Liver (tissue), 9 donors: ENCODE results near the gene CLEC20A. TPM values are rescaled to one million over a fixed set of nuclear protein-coding genes. Genes with fewer than 3 reads are reported as not detected.

Source experiments
- DNase-seq: peaks from one replicate; pipeline ENCODE4 v3.0.0-alpha.2; 2017; ENCODE audit warnings: low spot score
- H3K27ac ChIP-seq, 2 donors: one replicate each; pipeline ENCODE4 v1.7.0; 2013; ENCODE audit warnings: inconsistent platforms in 2 of 2, low read length in 2 of 2, control low read depth in 1 of 2, low read depth in 1 of 2, mild to moderate bottlenecking in 1 of 2
- H3K27me3 ChIP-seq, 4 donors: one replicate each; pipeline versions ENCODE4 v1.6.1 to v1.7.0; 2013; ENCODE audit warnings: low read length in 3 of 4, inconsistent platforms in 1 of 4, mild to moderate bottlenecking in 1 of 4, moderate library complexity in 1 of 4; ENCODE audit not compliant: control insufficient read depth in 4 of 4, insufficient read depth in 4 of 4
- H3K36me3 ChIP-seq, 4 donors: one replicate each; pipeline versions ENCODE4 v1.6.1 to v1.7.0; 2013; ENCODE audit warnings: low read length in 3 of 4, mild to moderate bottlenecking in 3 of 4, low read depth in 1 of 4, moderate library complexity in 1 of 4; ENCODE audit not compliant: control insufficient read depth in 4 of 4, insufficient read depth in 3 of 4
- H3K4me1 ChIP-seq, 4 donors: one replicate each; pipeline versions ENCODE4 v1.6.1 to v1.7.0; 2013; ENCODE audit warnings: low read length in 3 of 4, mild to moderate bottlenecking in 3 of 4, moderate library complexity in 1 of 4; ENCODE audit not compliant: control insufficient read depth in 4 of 4, insufficient read depth in 4 of 4
- H3K4me3 ChIP-seq, 3 donors: one replicate each; pipeline versions ENCODE4 v1.6.1 to v1.7.0; 2013; ENCODE audit warnings: low read length in 3 of 3, control low read depth in 1 of 3, low read depth in 1 of 3, mild to moderate bottlenecking in 1 of 3
- H3K9ac ChIP-seq, 2 donors: one replicate each; pipeline ENCODE4 v1.7.0; 2013; ENCODE audit warnings: low read length in 2 of 2, mild to moderate bottlenecking in 2 of 2, moderate library complexity in 2 of 2, control low read depth in 1 of 2, low read depth in 1 of 2
- H3K9me3 ChIP-seq, 4 donors: one replicate each; pipeline versions ENCODE4 v1.6.1 to v1.7.0; 2013; ENCODE audit warnings: low read length in 3 of 4; ENCODE audit not compliant: control insufficient read depth in 4 of 4
- EGR1 ChIP-seq, 2 donors: IDR thresholded peaks; 2 replicates each; pipeline ENCODE4 v1.6.1; 2016 to 2018; ENCODE audit warnings: antibody characterized with exemption in 2 of 2, low read depth in 2 of 2
- FOXA1 ChIP-seq: IDR thresholded peaks from 2 replicates; pipeline ENCODE4 v1.6.1; 2016; ENCODE audit warnings: antibody characterized with exemption
- GABPA ChIP-seq, 2 donors: IDR thresholded peaks in 1 of 2; conservative IDR thresholded peaks in 1 of 2; 2 replicates each; pipeline ENCODE4 v1.6.1; 2016; ENCODE audit warnings: antibody characterized with exemption in 2 of 2, mild to moderate bottlenecking in 1 of 2, moderate library complexity in 1 of 2
- HNF4A ChIP-seq, 2 donors: conservative IDR thresholded peaks; 2 replicates each; pipeline ENCODE4 v1.6.1; 2016; ENCODE audit warnings: antibody characterized with exemption in 2 of 2, mild to moderate bottlenecking in 2 of 2
- JUND ChIP-seq, 2 donors: IDR thresholded peaks; 2 replicates each; pipeline ENCODE4 v1.6.1; 2016; ENCODE audit warnings: antibody characterized with exemption in 2 of 2
- NR2F2 ChIP-seq: IDR thresholded peaks from 2 replicates; pipeline ENCODE4 v1.6.1; 2016; ENCODE audit warnings: antibody characterized with exemption
- RAD21 ChIP-seq, 2 donors: IDR thresholded peaks; 2 replicates each; pipeline ENCODE4 v1.6.1; 2016; ENCODE audit warnings: antibody characterized with exemption in 2 of 2, mild to moderate bottlenecking in 2 of 2
- RXRA ChIP-seq, 2 donors: IDR thresholded peaks; 2 replicates each; pipeline ENCODE4 v1.6.1; 2017 to 2018; ENCODE audit warnings: antibody characterized with exemption in 2 of 2, mild to moderate bottlenecking in 1 of 2
- TAF1 ChIP-seq: conservative IDR thresholded peaks from 2 replicates; pipeline ENCODE4 v1.6.1; 2016; ENCODE audit warnings: antibody characterized with exemption, mild to moderate bottlenecking
- YY1 ChIP-seq: IDR thresholded peaks from 2 replicates; pipeline ENCODE4 v1.6.1; 2016; ENCODE audit warnings: antibody characterized with exemption, mild to moderate bottlenecking
- WGBS: extraction: QIAGEN DNeasy Blood & Tissue Kit; methylation state at CpG from one replicate; pipeline ENCODE4 v1.1.7; 2013; 5-methylcytosine and 5-hydroxymethylcytosine counted together
- polyA plus RNA-seq, 2 donors: library from polyadenylated mRNA; stranded (reverse) in 1 of 2; unstranded in 1 of 2; fragments of 200-250 nt in 1 of 2; fragments of >200 nt in 1 of 2; fragmentation: Nextera tagmentation in 1 of 2; extraction: Ambion mirVana in 1 of 2; gene quantifications; one replicate each; pipeline versions ENCODE4 v1.2.1 to v1.2.3, GENCODE V29; 2013 to 2015
- total RNA-seq, 2 donors: library from RNA; depleted of rRNA; stranded (reverse); fragments of >200 nt; gene quantifications; one replicate each; pipeline ENCODE4 v1.2.3, GENCODE V29; 2014
- TF ChIP-seq, protein P1 (sequence below): IDR thresholded peaks from 2 replicates; pipeline ENCODE4 v1.6.1; 2016; ENCODE audit warnings: antibody characterized with exemption
- TF ChIP-seq, protein P2 (sequence below): IDR thresholded peaks from 2 replicates; pipeline ENCODE4 v1.6.1; 2016; ENCODE audit warnings: antibody characterized with exemption, mild to moderate bottlenecking
- TF ChIP-seq, protein P3 (sequence below): fragments of 150-350 bp; IDR thresholded peaks from 2 replicates; pipeline ENCODE4 v1.5.1; 2017; ENCODE audit warnings: improper control_type of control experiment, low read depth, low read length; ENCODE audit not compliant: missing input control
- donor health status: healthy.
- donor health status: healthy.
- donor health status: healthy.
- donor health status: healthy.
- donor health status: healthy.

CLEC20A gene
- total and polyA plus RNA-seq, 4 donors, result 0.33 TPM; not detected in 3

DNA sequence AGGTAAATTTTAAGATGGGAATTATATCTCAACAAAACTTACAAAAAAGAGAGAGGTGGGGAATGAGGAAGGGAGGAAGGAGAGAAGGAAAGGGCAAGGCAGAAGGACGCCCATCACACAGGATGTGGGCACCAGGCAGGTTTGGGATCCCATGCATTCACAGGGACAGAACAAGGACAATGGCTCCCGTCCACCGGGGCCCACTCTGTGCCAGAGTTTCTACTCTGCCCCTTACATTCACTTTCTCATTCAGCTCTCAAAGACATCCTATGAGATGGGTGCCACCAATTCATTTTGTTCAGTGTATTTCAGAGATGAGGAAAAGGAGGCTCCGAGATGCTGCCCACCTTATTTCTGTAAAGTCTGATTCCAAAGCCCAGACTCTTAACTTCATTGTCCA lies 7.4 kb downstream of the CLEC20A start:
- H3K9me3 ChIP-seq, result no peaks in the 10 kb centered on the region
- no peak overlapping the region for H3K9ac ChIP-seq
- H3K36me3 ChIP-seq, result no peaks in the 10 kb centered on the region
- no peak for DNase-seq
- no peak overlapping the region for H3K4me3 ChIP-seq
- H3K27me3 ChIP-seq, result no peaks in the 10 kb centered on the region
- no peak overlapping the region for H3K27ac ChIP-seq
- H3K4me1 ChIP-seq, result peaks cover 0 to 4% (median 1%) of the 10 kb centered on the region in 4 donors
- TF ChIP-seq FOXA1 (no peak), JUND (IDR thresholded peaks at IDR 0.05) (no peak), NR2F2 (no peak)
- WGBS, result 92% methylated on average over 4 of the region's 4 CpGs

DNA sequence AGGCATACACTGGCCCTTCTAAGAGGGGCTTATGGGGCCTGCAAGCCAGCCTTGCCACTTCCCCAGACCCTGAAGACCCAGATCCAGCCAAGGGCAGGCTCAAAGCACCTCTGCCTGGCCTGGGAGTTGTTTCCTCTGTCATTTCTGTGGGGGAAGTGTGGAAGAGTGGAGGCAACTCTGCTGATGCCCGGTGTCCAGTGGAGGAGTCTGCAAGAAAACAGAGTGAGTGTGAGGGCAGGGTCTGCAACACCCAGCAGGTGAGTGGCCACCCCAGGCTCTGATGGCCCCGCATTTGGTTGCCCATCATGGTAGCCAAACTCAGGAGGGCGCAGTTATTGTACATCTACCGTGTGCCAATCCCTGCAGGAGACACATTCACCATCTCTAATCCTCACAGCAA lies 8.4 kb downstream of the CLEC20A start:
- Histone ChIP-seq H3K9ac (no peak overlapping the region), H3K4me1 (peaks cover 0 to 4% (median 1%) of the 10 kb centered on the region in 4 donors), H3K27ac (no peak overlapping the region), H3K9me3 (no peaks in the 10 kb centered on the region), H3K36me3 (no peaks in the 10 kb centered on the region), H3K27me3 (no peaks in the 10 kb centered on the region), H3K4me3 (no peak overlapping the region)
- 97% methylated on average over 4 of the region's 4 CpGs for WGBS
- no peak for TF ChIP-seq RAD21 (IDR thresholded peaks at IDR 0.05)
- no peak for DNase-seq

- Histone ChIP-seq H3K4me3 (no peak overlapping the region), H3K27ac (no peak overlapping the region)
- 45% methylated on average over 20 of the region's 20 CpGs for WGBS
These were observed 9.6 kb downstream of the CLEC20A start for GRCh38 chr1:178487070-178487615.

More at GRCh38 chr1:178487070-178487615, 9.6 kb downstream of the CLEC20A start:
- Histone ChIP-seq H3K4me1 (peaks cover 0 to 4% (median 1%) of the 10 kb centered on the region in 4 donors), H3K27me3 (no peaks in the 10 kb centered on the region), H3K36me3 (no peaks in the 10 kb centered on the region), H3K9me3 (no peaks in the 10 kb centered on the region), H3K9ac (no peak overlapping the region)
- no peak for TF ChIP-seq JUND (IDR thresholded peaks at IDR 0.05)
- TF ChIP-seq NR2F2, result no peak
- no peak for TF ChIP-seq HNF4A (conservative IDR thresholded peaks at IDR 0.05)
- TF ChIP-seq YY1, result no peak
- TF ChIP-seq, protein P1, sequence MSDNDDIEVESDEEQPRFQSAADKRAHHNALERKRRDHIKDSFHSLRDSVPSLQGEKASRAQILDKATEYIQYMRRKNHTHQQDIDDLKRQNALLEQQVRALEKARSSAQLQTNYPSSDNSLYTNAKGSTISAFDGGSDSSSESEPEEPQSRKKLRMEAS, result no peak
- no peak for TF ChIP-seq EGR1 (IDR thresholded peaks at IDR 0.05; ENCODE audit: low read depth in 2 of 2)
- TF ChIP-seq RXRA (IDR thresholded peaks at IDR 0.05), result no peak
- TF ChIP-seq, protein P2, sequence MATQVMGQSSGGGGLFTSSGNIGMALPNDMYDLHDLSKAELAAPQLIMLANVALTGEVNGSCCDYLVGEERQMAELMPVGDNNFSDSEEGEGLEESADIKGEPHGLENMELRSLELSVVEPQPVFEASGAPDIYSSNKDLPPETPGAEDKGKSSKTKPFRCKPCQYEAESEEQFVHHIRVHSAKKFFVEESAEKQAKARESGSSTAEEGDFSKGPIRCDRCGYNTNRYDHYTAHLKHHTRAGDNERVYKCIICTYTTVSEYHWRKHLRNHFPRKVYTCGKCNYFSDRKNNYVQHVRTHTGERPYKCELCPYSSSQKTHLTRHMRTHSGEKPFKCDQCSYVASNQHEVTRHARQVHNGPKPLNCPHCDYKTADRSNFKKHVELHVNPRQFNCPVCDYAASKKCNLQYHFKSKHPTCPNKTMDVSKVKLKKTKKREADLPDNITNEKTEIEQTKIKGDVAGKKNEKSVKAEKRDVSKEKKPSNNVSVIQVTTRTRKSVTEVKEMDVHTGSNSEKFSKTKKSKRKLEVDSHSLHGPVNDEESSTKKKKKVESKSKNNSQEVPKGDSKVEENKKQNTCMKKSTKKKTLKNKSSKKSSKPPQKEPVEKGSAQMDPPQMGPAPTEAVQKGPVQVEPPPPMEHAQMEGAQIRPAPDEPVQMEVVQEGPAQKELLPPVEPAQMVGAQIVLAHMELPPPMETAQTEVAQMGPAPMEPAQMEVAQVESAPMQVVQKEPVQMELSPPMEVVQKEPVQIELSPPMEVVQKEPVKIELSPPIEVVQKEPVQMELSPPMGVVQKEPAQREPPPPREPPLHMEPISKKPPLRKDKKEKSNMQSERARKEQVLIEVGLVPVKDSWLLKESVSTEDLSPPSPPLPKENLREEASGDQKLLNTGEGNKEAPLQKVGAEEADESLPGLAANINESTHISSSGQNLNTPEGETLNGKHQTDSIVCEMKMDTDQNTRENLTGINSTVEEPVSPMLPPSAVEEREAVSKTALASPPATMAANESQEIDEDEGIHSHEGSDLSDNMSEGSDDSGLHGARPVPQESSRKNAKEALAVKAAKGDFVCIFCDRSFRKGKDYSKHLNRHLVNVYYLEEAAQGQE, result no peak
- TF ChIP-seq, protein P3, sequence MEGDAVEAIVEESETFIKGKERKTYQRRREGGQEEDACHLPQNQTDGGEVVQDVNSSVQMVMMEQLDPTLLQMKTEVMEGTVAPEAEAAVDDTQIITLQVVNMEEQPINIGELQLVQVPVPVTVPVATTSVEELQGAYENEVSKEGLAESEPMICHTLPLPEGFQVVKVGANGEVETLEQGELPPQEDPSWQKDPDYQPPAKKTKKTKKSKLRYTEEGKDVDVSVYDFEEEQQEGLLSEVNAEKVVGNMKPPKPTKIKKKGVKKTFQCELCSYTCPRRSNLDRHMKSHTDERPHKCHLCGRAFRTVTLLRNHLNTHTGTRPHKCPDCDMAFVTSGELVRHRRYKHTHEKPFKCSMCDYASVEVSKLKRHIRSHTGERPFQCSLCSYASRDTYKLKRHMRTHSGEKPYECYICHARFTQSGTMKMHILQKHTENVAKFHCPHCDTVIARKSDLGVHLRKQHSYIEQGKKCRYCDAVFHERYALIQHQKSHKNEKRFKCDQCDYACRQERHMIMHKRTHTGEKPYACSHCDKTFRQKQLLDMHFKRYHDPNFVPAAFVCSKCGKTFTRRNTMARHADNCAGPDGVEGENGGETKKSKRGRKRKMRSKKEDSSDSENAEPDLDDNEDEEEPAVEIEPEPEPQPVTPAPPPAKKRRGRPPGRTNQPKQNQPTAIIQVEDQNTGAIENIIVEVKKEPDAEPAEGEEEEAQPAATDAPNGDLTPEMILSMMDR, result no peak
- TF ChIP-seq GABPA (IDR thresholded peaks at IDR 0.05 in 1 of 2, conservative IDR thresholded peaks at IDR 0.05 in 1 of 2), result no peak
- TF ChIP-seq RAD21 (IDR thresholded peaks at IDR 0.05), result no peak
- TF ChIP-seq TAF1, result no peak
- DNase-seq, result no peak
